HUES6 (cell line): Measurements from ENCODE around the gene EFCAB5.
"Not testable (repeated sequence)": the region's sequence is repeated elsewhere in the genome, so short reads cannot be mapped to it uniquely, and the experiment has no call there.

Experiments used
- H3K27ac ChIP-seq: 2 replicates; pipeline ENCODE4 v1.7.0; 2013; ENCODE audit warnings: low read depth, mild to moderate bottlenecking, low read length, inconsistent platforms
- H3K27me3 ChIP-seq: 2 replicates; pipeline ENCODE4 v1.6.1; 2013; ENCODE audit warnings: low read length; ENCODE audit not compliant: control insufficient read depth, insufficient read depth
- H3K36me3 ChIP-seq: 2 replicates; pipeline ENCODE4 v1.6.1; 2013; ENCODE audit warnings: low read length; ENCODE audit not compliant: control insufficient read depth, insufficient read depth
- H3K4me1 ChIP-seq: 2 replicates; pipeline ENCODE4 v1.6.1; 2013; ENCODE audit warnings: low read length; ENCODE audit not compliant: control insufficient read depth, insufficient read depth
- H3K4me3 ChIP-seq: 2 replicates; pipeline ENCODE4 v1.5.1; 2013; ENCODE audit warnings: low read depth, low read length
- H3K9ac ChIP-seq: one replicate; pipeline ENCODE4 v1.6.1; 2013; ENCODE audit warnings: mild to moderate bottlenecking, low read length
- H3K9me3 ChIP-seq: 2 replicates; pipeline ENCODE4 v1.6.1; 2013; ENCODE audit warnings: low read depth, low read length; ENCODE audit not compliant: control insufficient read depth, insufficient read depth

The EFCAB5 gene

DNA sequence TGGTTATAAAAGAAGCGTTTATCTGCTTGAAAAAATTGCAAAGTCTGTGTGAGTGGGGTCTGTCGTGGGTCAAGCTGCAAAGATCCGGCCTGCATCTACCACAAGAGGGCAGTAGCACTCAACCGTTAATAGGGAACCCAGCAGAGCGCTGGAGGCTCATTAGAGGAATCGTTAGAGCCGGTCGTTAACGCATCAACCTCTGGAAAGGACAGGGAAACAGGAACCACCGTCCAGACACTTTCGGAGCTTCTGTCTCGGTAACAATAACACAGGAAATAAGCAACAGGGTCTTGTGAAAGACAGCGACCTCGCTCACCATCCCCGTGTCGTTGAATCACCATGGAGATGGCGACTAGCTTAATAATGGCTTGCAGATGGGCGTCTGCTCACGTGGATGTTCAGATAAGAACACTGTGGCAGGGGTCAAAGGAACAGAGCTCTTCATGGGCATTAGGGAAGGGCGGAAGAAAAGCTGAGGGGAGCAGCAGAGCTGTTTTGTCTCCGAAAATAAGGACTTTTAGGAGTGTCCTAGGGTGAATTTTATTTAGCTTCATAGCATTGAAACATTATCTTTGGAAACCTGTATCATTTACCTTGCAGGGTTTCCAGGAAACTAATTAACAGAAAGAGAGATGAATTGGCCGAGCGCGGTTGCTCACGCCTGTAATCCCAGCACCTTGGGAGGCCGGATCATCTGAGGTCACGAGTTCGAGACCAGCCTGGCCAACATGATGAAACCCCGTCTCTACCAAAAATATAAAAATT is 163.3 kb downstream of the EFCAB5 start:
- H3K9me3 ChIP-seq, result no peaks in the 10 kb centered on the region
- H3K9ac ChIP-seq, result peak overlapping the region; percentile 44
- peak overlapping the region; percentile 57 for H3K4me3 ChIP-seq
- H3K27ac ChIP-seq, result no peak overlapping the region
- no peaks in the 10 kb centered on the region for H3K36me3 ChIP-seq
- no peaks in the 10 kb centered on the region for H3K27me3 ChIP-seq
- no peaks in the 10 kb centered on the region for H3K4me1 ChIP-seq

DNA sequence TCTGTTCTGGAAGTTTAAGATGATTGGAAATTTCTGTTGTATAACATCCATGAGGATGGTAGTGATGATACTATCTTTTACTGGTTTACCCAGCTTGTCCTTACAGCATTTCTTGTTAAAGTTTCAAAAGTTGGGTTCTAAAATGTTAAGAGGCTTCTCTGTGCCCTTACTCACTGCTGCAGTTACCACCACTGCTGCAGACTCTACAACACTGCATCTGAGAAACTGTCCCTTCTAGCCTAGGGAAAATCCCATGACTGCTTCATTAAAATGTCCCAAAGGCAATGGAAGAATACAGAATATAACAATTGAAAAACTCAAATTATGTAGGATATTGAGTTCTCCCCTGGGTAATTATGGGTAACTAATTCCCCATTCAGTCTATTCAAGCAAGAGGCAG is 171.4 kb downstream of the EFCAB5 start:
- Histone ChIP-seq H3K4me3 (no peak overlapping the region), H3K27me3 (no peaks in the 10 kb centered on the region), H3K9me3 (no peaks in the 10 kb centered on the region), H3K36me3 (no peaks in the 10 kb centered on the region), H3K27ac (no peak overlapping the region), H3K9ac (no peak overlapping the region), H3K4me1 (0 out of 2 replicates have a peak, but pooled peaks cover 3% of the 10 kb centered on the region)

DNA sequence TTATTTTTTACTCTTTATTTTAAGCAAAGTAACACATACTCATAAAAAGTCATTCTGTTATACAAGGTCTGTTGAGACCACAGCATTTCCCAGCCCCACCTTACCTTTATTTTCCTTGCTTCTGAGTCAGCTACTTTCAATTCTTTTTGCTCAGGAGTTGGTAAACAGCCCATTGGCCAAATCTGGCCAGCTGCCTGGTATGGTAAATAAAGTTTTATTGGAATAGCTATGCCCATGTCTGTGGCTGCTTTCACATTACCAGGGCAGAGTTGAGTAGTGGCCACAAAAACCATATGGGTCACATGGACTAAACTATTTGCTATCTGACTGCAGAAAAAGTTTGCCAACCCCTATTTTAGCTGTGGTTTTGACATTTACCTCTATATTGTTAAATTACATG is 171.8 kb downstream of the EFCAB5 start:
- H3K27me3 ChIP-seq, result no peaks in the 10 kb centered on the region
- H3K4me1 ChIP-seq, result 0 out of 2 replicates have a peak, but pooled peaks cover 3% of the 10 kb centered on the region
- H3K4me3 ChIP-seq, result no peak overlapping the region
- no peaks in the 10 kb centered on the region for H3K9me3 ChIP-seq
- no peaks in the 10 kb centered on the region for H3K36me3 ChIP-seq
- H3K27ac ChIP-seq, result no peak overlapping the region
- H3K9ac ChIP-seq, result no peak overlapping the region

DNA sequence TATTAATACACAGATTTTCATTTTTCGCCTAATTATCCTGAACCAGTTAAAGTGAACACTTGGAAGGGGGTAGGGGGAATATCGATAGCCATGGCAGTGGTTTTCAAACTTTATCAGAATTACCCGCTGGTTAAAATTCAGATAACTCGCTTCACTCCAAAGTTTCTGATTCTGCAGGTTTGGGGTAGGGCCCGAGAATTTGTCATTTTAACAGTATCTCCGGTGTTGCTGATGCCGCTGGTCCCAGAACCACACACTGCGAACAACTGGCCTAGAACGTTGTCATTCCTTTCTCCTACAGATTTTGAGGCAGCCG is 174.9 kb downstream of the EFCAB5 start:
- Histone ChIP-seq H3K4me1 (0 out of 2 replicates have a peak, but pooled peaks cover 3% of the 10 kb centered on the region), H3K36me3 (peaks cover 13% of the 10 kb centered on the region)

DNA sequence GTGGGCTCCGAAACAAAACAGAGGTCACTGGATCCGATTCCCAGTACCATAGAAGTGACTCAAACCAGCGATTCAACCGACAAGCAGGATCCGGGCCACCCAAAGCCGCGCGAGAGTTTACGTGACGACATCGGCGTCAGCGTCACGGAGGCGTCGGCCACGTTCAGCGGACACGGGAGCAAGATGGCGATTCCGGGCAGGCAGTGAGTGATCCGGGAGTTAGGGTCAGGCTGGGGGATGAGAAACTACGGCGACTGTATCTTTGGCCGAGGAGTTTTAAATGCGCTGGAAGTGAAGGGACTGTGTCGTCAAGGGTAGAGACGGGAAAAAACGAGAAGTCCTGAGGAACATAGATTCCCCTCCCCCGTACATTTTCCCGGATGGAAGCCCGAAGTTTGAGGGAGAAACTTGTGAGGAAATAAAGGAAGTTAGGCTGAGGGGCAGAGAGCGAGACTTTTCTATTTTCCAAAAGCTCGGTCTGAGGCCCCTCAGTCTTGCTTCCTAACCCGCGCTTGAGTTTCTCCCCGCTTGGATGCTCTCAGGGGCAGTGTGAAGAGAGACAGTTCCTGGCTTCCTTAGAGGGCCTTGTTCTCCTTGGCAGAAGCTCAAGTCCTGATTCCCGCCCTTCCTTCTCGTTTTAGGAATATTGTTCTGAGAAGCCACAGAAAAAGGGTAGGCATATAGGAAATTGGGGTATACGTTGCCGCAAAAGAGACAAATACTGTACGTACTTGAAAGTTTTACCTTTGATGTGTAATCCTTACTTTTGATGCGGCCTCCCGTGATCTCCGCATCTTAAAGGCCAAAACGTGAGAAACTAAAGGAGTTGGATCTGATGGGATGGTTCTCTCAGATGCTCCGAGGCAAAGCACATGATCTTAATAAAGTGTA is 175.5 kb downstream of the EFCAB5 start, which contains the start of gene NSRP1:
Gene NSRP1 (plus strand): TSS at position 156 of the 891 bp plus-strand sequence. CDS start 28 bp downstream, at position 184.
- Histone ChIP-seq H3K36me3 (peaks cover 13% of the 10 kb centered on the region), H3K27ac (peak within 1 kb of the TSS; percentile 97), H3K9ac (peak within 1 kb of the TSS; percentile 98), H3K4me3 (peak within 1 kb of the TSS; percentile 87), H3K27me3 (no peaks in the 10 kb centered on the region), H3K9me3 (no peaks in the 10 kb centered on the region), H3K4me1 (0 out of 2 replicates have a peak, but pooled peaks cover 3% of the 10 kb centered on the region)

More for the DNA sequence above, 174.9 kb downstream of the EFCAB5 start:
- H3K9me3 ChIP-seq, result no peaks in the 10 kb centered on the region
- H3K27me3 ChIP-seq, result no peaks in the 10 kb centered on the region
- H3K27ac ChIP-seq, result peak overlapping the region; percentile 97
- H3K9ac ChIP-seq, result peak overlapping the region; percentile 98
- H3K4me3 ChIP-seq, result peak overlapping the region; percentile 87

DNA sequence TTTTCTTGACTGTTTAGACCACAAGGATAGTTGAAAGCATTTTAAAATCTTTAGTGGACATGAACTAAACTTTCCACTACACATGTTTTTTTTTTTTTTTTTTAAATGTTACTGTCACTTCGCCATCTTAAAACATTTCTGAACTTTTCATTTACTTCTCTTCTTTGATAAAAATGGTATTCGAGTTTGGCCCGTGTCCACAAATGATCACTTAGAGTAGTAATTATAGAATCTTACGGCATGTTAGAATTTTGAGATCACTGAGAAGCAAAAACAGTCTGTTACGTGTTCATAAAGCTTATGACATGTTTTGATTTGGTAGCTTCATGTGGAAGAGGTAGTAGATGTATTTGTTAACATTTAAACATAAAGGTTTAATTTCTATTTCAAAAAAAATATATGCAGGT is 176.2 kb downstream of the EFCAB5 start:
- Histone ChIP-seq H3K9me3 (no peaks in the 10 kb centered on the region), H3K4me3 (peak overlapping the region; percentile 87), H3K27me3 (no peaks in the 10 kb centered on the region), H3K9ac (peak overlapping the region; percentile 98), H3K27ac (peak overlapping the region; percentile 97), H3K36me3 (peaks cover 13% of the 10 kb centered on the region), H3K4me1 (0 out of 2 replicates have a peak, but pooled peaks cover 3% of the 10 kb centered on the region)

DNA sequence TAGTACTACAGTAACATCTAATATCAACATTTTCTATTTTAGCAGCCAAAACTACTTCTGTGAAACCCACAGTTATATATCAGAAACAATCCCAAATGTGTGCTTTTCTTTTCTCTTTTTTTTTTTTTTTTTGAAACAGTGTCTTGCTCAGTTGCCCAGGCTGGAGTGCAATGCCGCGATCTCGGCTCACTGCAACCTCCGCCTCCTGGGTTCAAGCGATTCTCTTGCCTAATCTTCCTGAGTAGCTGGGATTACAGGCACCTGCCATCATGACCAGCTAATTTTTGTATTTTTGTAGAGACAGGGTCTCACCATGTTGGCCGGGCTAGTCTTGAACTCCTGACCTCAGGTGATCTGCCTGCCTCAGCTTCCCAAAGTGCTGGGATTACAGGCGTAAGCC is 177.2 kb downstream of the EFCAB5 start:
- not testable (repeated sequence) for H3K4me1 ChIP-seq, H3K27ac ChIP-seq, H3K4me3 ChIP-seq, H3K27me3 ChIP-seq, H3K9me3 ChIP-seq, H3K9ac ChIP-seq
- H3K36me3 ChIP-seq, result peaks cover 13% of the 10 kb centered on the region

DNA sequence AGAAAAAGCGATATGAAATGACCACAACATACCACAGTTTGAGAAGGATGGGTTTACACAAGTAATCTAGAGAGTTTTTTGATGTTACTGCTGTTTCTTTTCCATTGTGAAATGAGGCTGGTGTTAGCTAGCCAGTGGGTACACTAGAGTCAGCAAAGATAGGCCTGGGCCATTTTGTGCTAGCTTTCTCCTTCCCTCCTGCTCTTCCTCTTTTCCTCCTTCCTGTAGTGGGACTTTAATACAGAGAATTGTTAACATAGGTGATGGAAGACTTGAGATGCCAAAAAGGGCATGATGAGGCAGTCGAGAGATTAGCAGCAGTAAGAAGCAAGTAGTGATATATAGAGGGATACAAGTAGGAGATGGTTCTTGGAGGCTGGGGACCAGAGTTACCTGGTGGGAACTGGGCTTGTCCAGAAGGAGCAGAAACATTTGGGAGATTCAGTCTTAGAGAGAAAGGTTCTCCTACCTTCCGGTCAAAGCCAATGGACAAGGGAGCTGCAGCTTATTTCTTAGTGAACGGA is 182.9 kb downstream of the EFCAB5 start:
- Histone ChIP-seq H3K9ac (no peak overlapping the region), H3K9me3 (no peaks in the 10 kb centered on the region), H3K4me1 (no peaks in the 10 kb centered on the region), H3K27me3 (no peaks in the 10 kb centered on the region), H3K36me3 (peaks cover 39% of the 10 kb centered on the region), H3K4me3 (no peak overlapping the region), H3K27ac (no peak overlapping the region)

DNA sequence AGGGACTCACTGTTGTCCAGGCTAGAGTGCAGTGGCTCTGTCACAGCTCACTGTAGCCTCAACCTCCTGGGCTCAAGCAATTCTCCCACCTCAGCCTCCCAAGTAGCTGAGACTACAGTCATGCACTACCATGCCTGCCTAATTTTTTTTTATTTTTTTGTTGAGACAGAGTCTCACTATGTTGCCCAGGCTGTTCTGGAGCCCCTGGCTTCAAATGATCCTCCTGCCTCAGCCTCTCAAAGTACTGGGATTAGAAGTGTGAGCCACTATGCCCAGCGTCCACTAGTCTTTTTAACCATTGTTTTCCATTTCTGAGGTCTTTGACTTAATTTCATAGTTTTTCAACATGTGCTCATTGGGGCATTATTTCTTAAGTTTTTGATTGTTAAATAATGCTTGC is 188.7 kb downstream of the EFCAB5 start:
- Histone ChIP-seq H3K9ac (no peak overlapping the region), H3K36me3 (peaks cover 61% of the 10 kb centered on the region), H3K27me3 (no peaks in the 10 kb centered on the region)

DNA sequence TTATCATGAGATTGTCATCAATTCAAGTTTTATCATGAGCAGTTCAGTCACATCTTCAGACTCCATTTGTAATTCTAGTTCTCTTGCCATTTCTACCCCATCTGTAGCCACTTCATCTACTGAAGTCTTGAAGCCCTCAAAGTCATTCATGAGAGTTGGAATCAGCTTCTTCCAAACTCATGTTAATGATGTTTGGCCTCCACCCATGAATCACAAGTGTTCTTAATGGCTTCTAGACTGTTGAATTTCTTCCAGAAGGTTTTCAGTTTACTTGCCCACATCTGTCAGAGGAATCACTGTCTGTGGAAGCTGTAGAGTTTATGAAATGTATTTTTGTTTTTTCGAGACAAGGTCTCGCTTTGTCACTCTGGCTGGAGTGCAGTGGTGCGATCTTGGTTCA is 191.2 kb downstream of the EFCAB5 start:
- Histone ChIP-seq H3K27ac (no peak overlapping the region), H3K36me3 (peaks cover 57% of the 10 kb centered on the region), H3K9ac (no peak overlapping the region), H3K27me3 (no peaks in the 10 kb centered on the region), H3K4me1 (peaks cover 12% of the 10 kb centered on the region; the same call in 1 of the 2 replicates), H3K9me3 (no peaks in the 10 kb centered on the region), H3K4me3 (no peak overlapping the region)

More for the DNA sequence above, 188.7 kb downstream of the EFCAB5 start:
- no peak overlapping the region for H3K27ac ChIP-seq
- H3K4me1 ChIP-seq, result peaks cover 12% of the 10 kb centered on the region; the same call in 1 of the 2 replicates
- H3K9me3 ChIP-seq, result no peaks in the 10 kb centered on the region
- H3K4me3 ChIP-seq, result no peak overlapping the region
